ENCODE data around the gene LCN6.

DNA sequence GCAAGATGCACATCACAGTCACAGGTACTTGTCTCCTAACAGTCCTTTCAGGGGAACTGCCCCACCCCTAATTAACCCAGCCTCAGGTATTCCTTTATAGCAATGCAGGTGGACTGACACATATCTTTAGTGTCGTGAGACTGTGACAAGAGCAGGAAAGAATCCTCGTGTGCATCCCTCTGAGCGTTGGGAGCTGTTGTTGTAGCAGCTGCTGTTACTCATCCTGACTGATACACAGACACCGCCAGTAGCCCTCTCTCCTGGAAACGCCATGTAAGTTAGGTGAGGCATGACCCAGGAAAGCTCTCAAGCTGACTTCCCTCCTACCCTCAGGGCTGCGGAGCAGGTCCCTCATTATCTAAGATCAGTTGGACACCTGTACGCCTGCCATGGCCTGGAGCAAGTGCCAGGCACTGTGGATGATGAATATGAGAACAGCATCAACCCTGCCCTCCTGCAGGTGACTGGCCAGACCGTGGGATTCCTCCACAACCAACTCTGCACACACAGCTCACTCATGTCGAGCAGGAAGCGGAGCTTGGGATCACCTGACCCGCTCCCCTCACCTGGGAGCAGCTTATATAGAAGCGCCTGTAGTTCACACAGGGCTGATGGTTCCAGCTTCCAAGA, 26.2 kb upstream of the LCN6 start:
- no peak for TF ChIP-seq POLR2A (IDR thresholded peaks at IDR 0.05)
- TF ChIP-seq, protein P1, sequence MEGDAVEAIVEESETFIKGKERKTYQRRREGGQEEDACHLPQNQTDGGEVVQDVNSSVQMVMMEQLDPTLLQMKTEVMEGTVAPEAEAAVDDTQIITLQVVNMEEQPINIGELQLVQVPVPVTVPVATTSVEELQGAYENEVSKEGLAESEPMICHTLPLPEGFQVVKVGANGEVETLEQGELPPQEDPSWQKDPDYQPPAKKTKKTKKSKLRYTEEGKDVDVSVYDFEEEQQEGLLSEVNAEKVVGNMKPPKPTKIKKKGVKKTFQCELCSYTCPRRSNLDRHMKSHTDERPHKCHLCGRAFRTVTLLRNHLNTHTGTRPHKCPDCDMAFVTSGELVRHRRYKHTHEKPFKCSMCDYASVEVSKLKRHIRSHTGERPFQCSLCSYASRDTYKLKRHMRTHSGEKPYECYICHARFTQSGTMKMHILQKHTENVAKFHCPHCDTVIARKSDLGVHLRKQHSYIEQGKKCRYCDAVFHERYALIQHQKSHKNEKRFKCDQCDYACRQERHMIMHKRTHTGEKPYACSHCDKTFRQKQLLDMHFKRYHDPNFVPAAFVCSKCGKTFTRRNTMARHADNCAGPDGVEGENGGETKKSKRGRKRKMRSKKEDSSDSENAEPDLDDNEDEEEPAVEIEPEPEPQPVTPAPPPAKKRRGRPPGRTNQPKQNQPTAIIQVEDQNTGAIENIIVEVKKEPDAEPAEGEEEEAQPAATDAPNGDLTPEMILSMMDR (IDR thresholded peaks at IDR 0.05), result no peak

All from suprapubic skin (tissue), 3 donors.